EH (cell line): ENCODE results near the gene AP5S1.

Experiments used
- DNase-seq: peaks from one replicate; pipeline ENCODE4 v3.0.0-alpha.2; 2015; ENCODE audit warnings: low read depth

The AP5S1 gene

DNA sequence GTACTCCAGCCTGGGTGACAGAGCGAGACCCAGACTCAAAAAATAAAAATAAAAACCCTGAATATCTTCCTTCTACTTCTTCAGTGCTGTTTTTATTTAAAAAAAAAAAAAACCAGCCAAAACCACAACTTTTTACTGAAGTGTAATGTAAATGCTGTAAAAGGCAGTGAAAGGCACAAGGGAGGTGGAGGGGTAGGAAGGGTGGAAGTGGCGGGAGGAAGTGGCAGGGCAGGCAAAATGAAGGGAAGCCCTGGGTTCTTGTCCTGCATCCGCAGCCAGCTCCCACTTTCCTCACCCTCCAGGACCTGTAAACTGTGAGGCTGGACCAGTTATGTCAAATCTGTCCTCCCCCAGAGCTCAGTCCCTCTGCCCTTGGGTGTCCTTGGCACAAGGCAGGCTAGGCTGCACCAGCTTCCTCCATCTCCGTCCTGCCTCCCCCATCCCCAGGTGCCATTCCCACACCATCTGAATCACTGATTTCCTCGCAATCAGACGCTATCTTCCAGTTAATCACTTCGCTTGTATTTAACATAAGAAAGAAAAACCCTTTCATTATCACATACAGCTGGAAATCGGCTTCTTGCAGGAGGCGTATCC lies 55.1 kb downstream of the AP5S1 start:
- no peak for DNase-seq

- DNase-seq, result no peak
These were observed 55.7 kb downstream of the AP5S1 start for GRCh38 chr20:3876000-3876399.

GRCh38 chr20:3876676-3877075 lies 56.3 kb downstream of the AP5S1 start:
- no peak for DNase-seq
